Activated T-helper 1 cell treated with Interleukin-2 at 50 U/mL for 16 hours (primary cell): Measurements from ENCODE around the gene GNG5.
"Not testable (repeated sequence)": the region's sequence is repeated elsewhere in the genome, so short reads cannot be mapped to it uniquely, and the experiment has no call there.

Experiments
- DNase-seq: peaks from one replicate; pipeline ENCODE4 v3.0.0-alpha.2; 2020; ENCODE audit warnings: low read depth

Gene GNG5

GRCh38 chr1:84488107-84488506, 18.3 kb downstream of the GNG5 start:
- no peak for DNase-seq

- no peak for DNase-seq
Measured at GRCh38 chr1:84481317-84481716, 25.1 kb downstream of the GNG5 start.

GRCh38 chr1:84480650-84481049, 25.7 kb downstream of the GNG5 start:
- DNase-seq, result no peak

GRCh38 chr1:84479998-84480397, 26.4 kb downstream of the GNG5 start:
- no peak for DNase-seq

- peak; percentile 60 for DNase-seq
Measured at GRCh38 chr1:84478876-84479868, 27.2 kb downstream of the GNG5 start, which contains the start of gene RPF1. TSS of gene RPF1 (plus strand) at chr1:84479266. CDS start at chr1:84479282, 16 bp downstream.

- no peak for DNase-seq
Measured at GRCh38 chr1:84476225-84476624, 30.2 kb downstream of the GNG5 start.

- DNase-seq, result no peak
Measured at GRCh38 chr1:84467298-84467697, 39.1 kb downstream of the GNG5 start.

- DNase-seq, result no peak
Measured at GRCh38 chr1:84462118-84462517, 44.3 kb downstream of the GNG5 start.

- DNase-seq, result no peak
Measured at GRCh38 chr1:84452436-84452835, 53.9 kb downstream of the GNG5 start.

GRCh38 chr1:84450910-84451309, 55.5 kb downstream of the GNG5 start:
- no peak for DNase-seq

- not testable (repeated sequence) for DNase-seq
Measured at GRCh38 chr1:84448704-84449103, 57.7 kb downstream of the GNG5 start.
